HuH-7.5 (cell line): ENCODE results near the gene RFTN1.

Experiments used
- DNase-seq: peaks from one replicate; pipeline ENCODE4 v3.0.0; 2011; ENCODE audit warnings: low spot score

The RFTN1 gene

GRCh38 chr3:16357186-16358121 is 156.0 kb downstream of the RFTN1 start:
- no peak for DNase-seq

GRCh38 chr3:16355828-16356227 is 157.7 kb downstream of the RFTN1 start:
- DNase-seq = no peak

GRCh38 chr3:16354291-16354690 is 159.2 kb downstream of the RFTN1 start:
- no peak for DNase-seq

DNA sequence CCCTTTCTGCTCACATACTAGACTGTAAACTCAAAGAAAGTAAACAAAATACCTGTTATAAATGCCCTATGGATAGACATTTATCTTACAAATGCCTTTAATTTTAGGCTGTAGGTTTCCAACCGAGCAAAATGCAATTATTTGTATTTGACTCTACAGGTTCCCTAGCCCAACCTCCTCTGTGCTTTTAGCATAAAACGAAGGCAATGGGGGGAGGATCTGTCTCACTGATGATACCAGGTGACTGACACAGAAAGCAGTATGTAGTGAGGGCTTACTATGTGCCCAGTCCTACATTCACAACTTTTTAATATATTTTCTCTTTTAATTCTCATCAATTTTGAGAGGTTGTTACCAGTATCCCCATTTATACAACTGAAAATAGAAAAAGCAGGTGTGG is 161.1 kb downstream of the RFTN1 start:
- DNase-seq = no peak

GRCh38 chr3:16350597-16351318 is 162.7 kb downstream of the RFTN1 start:
- DNase-seq = no peak

DNA sequence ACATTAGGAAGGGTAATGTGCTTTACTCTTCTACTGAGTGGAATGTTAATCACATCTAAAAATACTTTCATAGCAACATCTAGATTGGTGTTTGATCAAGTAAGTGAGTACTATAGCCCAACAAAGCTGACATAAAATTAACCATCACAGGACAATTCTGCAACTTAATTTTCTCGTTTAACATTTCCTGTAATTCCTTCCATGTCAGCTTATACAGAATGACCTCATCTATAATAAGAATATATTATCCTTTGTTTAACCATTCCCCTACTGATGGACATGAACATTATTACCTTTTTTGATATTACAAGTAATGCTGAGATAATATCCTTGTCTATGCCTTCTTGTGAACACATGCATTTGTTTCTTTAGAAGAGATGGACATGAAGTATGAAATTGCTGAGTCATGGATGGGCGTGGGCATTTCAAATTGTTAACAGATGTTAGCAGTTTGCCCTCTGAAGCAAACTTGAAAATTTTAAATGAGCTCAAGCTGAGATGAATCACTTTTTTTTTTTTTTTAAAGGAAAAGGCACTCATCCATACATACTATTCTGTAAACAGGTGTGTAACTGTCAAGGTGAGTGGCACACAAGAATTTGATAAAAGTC is 163.4 kb downstream of the RFTN1 start:
- DNase-seq = no peak

DNA sequence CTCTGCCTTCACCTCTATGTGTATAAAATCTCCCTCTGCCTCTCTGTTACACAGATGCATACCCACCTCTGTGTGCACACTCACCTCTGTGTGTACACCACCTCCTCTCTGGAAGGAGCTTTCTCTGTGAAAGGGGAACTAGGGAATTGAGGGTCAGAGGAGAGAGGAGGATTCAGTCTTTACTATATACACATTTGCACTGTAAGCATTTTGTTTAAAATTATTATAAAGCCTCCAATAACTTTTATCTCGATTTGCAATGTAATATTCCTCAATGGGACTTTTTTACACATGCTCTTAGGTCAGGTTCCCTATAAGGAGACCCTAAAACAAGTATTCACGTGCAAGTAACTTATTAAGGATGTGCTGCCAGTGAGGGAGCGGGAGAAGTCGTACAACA is 166.0 kb downstream of the RFTN1 start:
- no peak for DNase-seq

GRCh38 chr3:16346413-16347081 is 167.0 kb downstream of the RFTN1 start:
- DNase-seq = no peak

- DNase-seq = no peak
Measured at GRCh38 chr3:16343101-16343500, 170.4 kb downstream of the RFTN1 start.

- DNase-seq = no peak
Measured at GRCh38 chr3:16338999-16339398, 174.5 kb downstream of the RFTN1 start.

DNA sequence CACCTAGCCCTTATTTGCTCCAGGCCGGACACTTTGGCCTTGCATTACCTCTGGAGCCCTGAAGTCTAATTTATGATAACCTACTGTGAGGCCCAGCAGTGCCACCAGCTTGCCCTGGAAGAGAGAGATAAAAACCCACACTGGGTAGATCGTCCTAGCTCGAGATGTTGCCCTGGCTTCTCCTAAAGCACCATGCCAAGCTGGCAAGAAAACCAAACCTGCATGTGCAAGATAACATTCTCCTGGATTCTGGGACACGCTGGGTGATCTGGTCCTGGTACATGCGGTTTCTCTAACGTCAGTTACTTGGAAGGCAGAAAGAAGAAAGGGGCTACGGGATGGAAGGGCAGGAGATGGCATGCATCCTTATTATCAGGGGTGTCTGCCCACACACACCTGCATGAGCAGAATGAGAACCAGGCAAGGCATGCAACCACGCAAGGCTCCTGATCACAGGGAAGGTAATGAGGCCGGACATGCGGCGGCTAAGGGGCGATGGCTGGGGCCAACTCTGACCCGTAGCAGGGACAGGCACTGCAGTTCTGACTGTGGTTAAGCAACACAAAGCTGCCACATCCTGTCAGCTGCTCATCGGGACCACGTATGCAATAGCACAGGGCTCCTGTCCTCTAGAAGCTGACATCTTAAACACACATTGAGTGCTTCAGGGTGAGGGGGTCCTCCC is 175.5 kb downstream of the RFTN1 start:
- no peak for DNase-seq

GRCh38 chr3:16336825-16337224 is 176.7 kb downstream of the RFTN1 start:
- DNase-seq = no peak

GRCh38 chr3:16335772-16336645 is 177.5 kb downstream of the RFTN1 start:
- no peak for DNase-seq

DNA sequence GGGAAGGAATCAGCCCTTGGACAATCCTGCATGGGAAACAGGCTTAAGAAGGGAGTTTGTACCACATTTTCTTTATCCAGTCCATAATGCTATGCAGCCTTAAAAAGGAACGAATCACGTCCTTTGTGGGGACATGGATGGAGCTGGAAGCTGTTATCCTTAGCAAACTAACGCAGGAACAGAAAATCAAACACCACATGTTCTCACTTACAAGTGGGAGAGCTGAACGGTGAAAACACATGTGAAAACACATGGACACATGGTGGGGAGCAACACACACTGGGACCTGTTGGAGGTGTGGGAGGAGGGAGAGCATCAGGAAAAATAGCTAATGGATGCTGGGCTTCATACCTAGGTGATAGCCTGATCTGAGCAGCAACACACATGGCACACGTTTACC is 178.2 kb downstream of the RFTN1 start:
- no peak for DNase-seq

- DNase-seq = no peak
Measured at GRCh38 chr3:16334909-16335308, 178.6 kb downstream of the RFTN1 start.

- DNase-seq = peak; percentile 46
Measured at GRCh38 chr3:16332904-16333426, 180.5 kb downstream of the RFTN1 start.

DNA sequence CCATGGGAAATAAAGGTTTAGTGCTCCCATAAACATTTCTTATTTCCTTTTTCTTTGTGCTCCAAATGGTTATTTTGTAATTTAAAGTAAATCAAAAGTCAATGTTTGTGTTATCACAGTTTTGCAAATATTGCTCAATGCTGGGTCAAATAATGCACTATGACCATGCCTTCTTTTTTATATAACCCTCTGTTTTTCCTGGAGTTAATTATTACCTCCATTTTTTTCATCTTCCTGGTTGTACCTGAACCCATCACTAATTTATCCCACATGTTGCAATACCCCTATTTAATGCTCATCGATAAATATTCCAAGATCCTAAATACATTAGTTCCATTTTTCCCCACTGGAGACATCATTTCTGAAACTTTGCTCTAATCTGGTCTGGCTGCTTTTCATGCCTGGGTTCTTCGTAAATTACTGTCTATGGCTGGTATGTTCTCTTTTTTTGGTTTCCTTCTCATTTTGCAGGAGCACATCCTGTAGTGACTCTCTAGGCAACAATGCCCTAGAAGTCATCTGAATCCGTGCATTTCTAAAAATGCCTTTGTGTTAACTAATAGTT is 182.1 kb downstream of the RFTN1 start:
- no peak for DNase-seq

GRCh38 chr3:16330351-16330750 is 183.1 kb downstream of the RFTN1 start:
- no peak for DNase-seq

GRCh38 chr3:16329826-16330129 is 183.7 kb downstream of the RFTN1 start:
- DNase-seq = no peak
